DMS114 treated with DMSO at 0.1 percent for 48 hours (cell line): ENCODE results near the gene FHOD3.

Experiments
- DNase-seq: peaks from one replicate; lab custom pipeline; 2025; ENCODE audit not compliant: unreplicated experiment; lab: John Stamatoyannopoulos, UW

FHOD3 gene

GRCh38 chr18:36649205-36649604 lies 351.7 kb downstream of the FHOD3 start:
- DNase-seq, result no peak

- no peak for DNase-seq
Observed at GRCh38 chr18:36650266-36650665, 352.8 kb downstream of the FHOD3 start.

- no peak for DNase-seq
Observed at GRCh38 chr18:36650906-36651305, 353.4 kb downstream of the FHOD3 start.

GRCh38 chr18:36652503-36652902 lies 355.0 kb downstream of the FHOD3 start:
- no peak for DNase-seq

GRCh38 chr18:36653141-36653869 lies 355.8 kb downstream of the FHOD3 start:
- no peak for DNase-seq

GRCh38 chr18:36653870-36654269 lies 356.4 kb downstream of the FHOD3 start:
- DNase-seq, result no peak

GRCh38 chr18:36655074-36655473 lies 357.6 kb downstream of the FHOD3 start:
- no peak for DNase-seq

GRCh38 chr18:36655930-36656329 lies 358.4 kb downstream of the FHOD3 start:
- no peak for DNase-seq

- DNase-seq, result no peak
Observed at GRCh38 chr18:36658611-36659010, 361.1 kb downstream of the FHOD3 start.

- no peak for DNase-seq
Observed at GRCh38 chr18:36660311-36660710, 362.8 kb downstream of the FHOD3 start.

- peak; percentile 22 for DNase-seq
Observed at GRCh38 chr18:36661999-36662398, 364.5 kb downstream of the FHOD3 start.

GRCh38 chr18:36663312-36663711 lies 365.8 kb downstream of the FHOD3 start:
- no peak for DNase-seq

- no peak for DNase-seq
Observed at GRCh38 chr18:36665952-36666351, 368.4 kb downstream of the FHOD3 start.

- no peak for DNase-seq
Observed at GRCh38 chr18:36667811-36668210, 370.3 kb downstream of the FHOD3 start.

- DNase-seq, result no peak
Observed at GRCh38 chr18:36668349-36668748, 370.8 kb downstream of the FHOD3 start.

GRCh38 chr18:36672437-36673344 lies 375.2 kb downstream of the FHOD3 start:
- DNase-seq, result no peak

GRCh38 chr18:36673452-36673851 lies 375.9 kb downstream of the FHOD3 start:
- DNase-seq, result no peak

GRCh38 chr18:36675076-36675475 lies 377.6 kb downstream of the FHOD3 start:
- no peak for DNase-seq

GRCh38 chr18:36675542-36675941 lies 378.0 kb downstream of the FHOD3 start:
- DNase-seq, result no peak

- DNase-seq, result no peak
Observed at GRCh38 chr18:36676629-36677028, 379.1 kb downstream of the FHOD3 start.

- DNase-seq, result no peak
Observed at GRCh38 chr18:36680042-36680441, 382.5 kb downstream of the FHOD3 start.

GRCh38 chr18:36685580-36685979 lies 388.1 kb downstream of the FHOD3 start:
- no peak for DNase-seq
